ENCODE results near the gene AGBL4. TPM values are rescaled to one million over a fixed set of nuclear protein-coding genes. Genes with fewer than 3 reads are reported as not detected.

The AGBL4 gene
- total and polyA plus RNA-seq, 10 donors = 0.05 to 1.8 (median 0.32) TPM; not detected in 1

GRCh38 chr1:49036700-49037099 lies 987.1 kb downstream of the AGBL4 start:
- intact Hi-C loops (cut with DNase I; ENCODE audit: low total_unique reads) = no loop called here

DNA sequence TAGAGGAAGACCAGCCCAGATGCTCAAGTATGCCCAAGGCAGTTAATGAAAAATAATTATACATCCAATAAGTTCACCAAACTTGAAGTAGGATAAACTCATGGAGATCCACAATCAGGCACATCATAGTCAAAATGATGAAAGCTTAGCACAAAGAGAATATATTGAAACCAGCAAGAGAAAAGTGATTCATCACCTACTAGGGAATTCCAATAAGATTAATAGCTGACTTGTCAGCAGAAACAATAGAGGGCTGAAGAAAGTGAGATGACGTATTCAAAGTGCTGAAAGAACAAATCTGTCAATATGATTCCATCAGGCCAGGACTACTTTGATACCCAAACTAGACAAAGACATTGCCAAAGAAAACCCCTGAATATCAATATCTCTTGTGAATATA lies 995.4 kb downstream of the AGBL4 start:
- intact Hi-C loops (cut with DNase I; ENCODE audit: low total_unique reads) = no loop called here
- no peak overlapping the region for H3K27ac ChIP-seq

More at GRCh38 chr1:49036700-49037099, 987.1 kb downstream of the AGBL4 start:
- no peaks in the 10 kb centered on the region for H3K9me3 ChIP-seq
- H3K27ac ChIP-seq = no peak overlapping the region
- WGBS, 5 donors = 69 to 83% (median 81%) methylated on average over 4 of the region's 4 CpGs
- no peaks in the 10 kb centered on the region for H3K36me3 ChIP-seq
- H3K4me1 ChIP-seq = no peaks in the 10 kb centered on the region
- H3K27me3 ChIP-seq (replicated peaks in 1 of 7) = no peaks in the 10 kb centered on the region
- H3K4me3 ChIP-seq = no peak overlapping the region
- TF ChIP-seq CTCF (IDR thresholded peaks at IDR 0.05 in 8 of 11, conservative IDR thresholded peaks at IDR 0.05 in 3 of 11) (no peak), POLR2AphosphoS5 (IDR thresholded peaks at IDR 0.05) (no peak), POLR2A (IDR thresholded peaks at IDR 0.05) (no peak)
- no peak for DNase-seq

DNA sequence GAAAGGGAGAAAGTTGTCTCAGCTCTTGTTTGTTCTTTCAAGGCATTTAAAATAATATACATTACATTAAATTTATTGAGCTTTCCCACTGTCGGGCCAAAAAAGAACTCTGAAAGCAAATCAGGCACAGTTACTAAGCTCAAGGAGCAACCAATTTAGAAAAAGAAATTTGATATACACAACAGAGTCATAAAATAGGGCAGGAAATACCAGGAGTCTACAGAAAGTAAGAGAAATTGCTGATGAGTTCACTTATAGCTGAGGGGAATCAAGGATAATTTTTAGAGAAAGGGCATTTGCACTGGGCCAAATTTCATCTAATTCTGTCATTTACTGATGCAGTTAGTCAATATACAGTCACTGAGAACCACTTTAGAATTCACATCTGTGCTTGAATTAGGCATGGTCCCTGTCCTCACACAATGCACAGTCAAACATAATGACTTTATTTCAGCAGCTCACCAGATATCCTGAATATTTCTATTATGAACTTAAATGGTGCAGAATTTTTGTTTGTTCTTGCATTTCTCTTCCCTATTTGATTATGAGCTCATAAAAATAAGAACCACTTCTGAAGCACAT lies 997.4 kb downstream of the AGBL4 start:
- no peak for DNase-seq
- Histone ChIP-seq H3K27me3 (replicated peaks in 1 of 7) (peaks cover 0 to 7% (median 0%) of the 10 kb centered on the region in 7 donors), H3K27ac (no peak overlapping the region), H3K9me3 (peaks cover 0 to 32% (median 18%) of the 10 kb centered on the region in 8 donors), H3K36me3 (no peaks in the 10 kb centered on the region), H3K4me3 (no peak overlapping the region), H3K4me1 (no peaks in the 10 kb centered on the region)
- TF ChIP-seq POLR2A (IDR thresholded peaks at IDR 0.05) (no peak), CTCF (IDR thresholded peaks at IDR 0.05 in 8 of 11, conservative IDR thresholded peaks at IDR 0.05 in 3 of 11) (no peak), POLR2AphosphoS5 (IDR thresholded peaks at IDR 0.05) (no peak)
- intact Hi-C loops (cut with DNase I; ENCODE audit: low total_unique reads) = no loop called here
- 61 to 87% (median 72%) methylated on average over 1 of the region's 1 CpG for WGBS, 5 donors

More for the DNA sequence above, 995.4 kb downstream of the AGBL4 start:
- DNase-seq = no peak
- Histone ChIP-seq H3K4me1 (no peaks in the 10 kb centered on the region), H3K4me3 (no peak overlapping the region), H3K9me3 (peaks cover 0 to 30% (median 18%) of the 10 kb centered on the region in 8 donors), H3K36me3 (no peaks in the 10 kb centered on the region), H3K27me3 (replicated peaks in 1 of 7) (peaks cover 0 to 7% (median 0%) of the 10 kb centered on the region in 7 donors)
- WGBS, 5 donors = 85 to 97% (median 88%) methylated on average over 1 of the region's 1 CpG
- TF ChIP-seq POLR2AphosphoS5 (IDR thresholded peaks at IDR 0.05) (no peak), CTCF (IDR thresholded peaks at IDR 0.05 in 8 of 11, conservative IDR thresholded peaks at IDR 0.05 in 3 of 11) (no peak), POLR2A (IDR thresholded peaks at IDR 0.05) (no peak)

DNA sequence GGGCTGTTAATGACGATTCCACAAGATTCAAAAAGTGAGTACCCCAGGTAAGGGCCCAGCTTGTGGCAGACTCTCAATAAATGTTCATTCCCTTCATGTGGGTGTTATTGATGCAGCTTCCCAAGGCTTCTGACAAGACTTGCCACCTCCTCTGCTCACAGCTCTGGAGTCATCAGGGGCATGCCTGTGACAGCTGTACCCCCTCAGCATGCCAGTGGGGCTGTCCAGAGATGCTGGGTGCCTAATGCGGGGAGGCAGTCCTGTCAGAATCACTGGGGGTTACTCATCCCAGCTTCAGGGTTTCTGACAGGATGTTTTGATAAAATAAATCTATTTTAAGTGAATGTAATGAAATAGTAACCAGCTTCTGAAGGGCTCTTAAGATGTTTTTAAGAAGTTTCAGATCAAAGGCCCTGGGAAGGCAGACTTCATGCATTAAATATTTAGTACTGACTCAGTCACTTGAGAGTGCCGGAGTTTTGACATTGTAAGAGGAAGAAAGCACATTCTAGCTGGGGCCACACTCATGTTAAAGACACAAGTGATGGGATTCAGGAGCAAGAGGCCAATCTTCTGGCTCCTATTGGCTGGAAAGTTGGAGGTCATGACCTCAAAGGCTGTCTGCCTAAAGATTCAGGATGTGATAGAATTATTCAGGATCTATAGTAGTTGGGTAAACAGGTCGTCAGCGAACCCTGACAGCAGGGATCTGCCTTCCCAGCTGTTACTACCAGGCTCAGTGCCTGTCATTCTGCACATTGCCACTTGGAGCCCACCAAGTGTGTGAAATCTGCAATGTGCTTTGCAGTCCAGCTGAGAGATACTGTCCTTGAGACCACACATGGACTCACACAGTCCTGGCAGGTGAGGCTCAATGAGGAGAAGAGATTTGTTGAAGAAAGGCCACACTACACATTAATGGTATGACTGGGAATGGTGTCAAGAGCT lies 1007.5 kb downstream of the AGBL4 start:
- H3K9me3 ChIP-seq = peaks cover 0 to 1% (median 0%) of the 10 kb centered on the region in 8 donors
- 59 to 72% (median 68%) methylated on average over 5 of the region's 5 CpGs for WGBS, 5 donors
- H3K4me1 ChIP-seq = no peaks in the 10 kb centered on the region
- H3K4me3 ChIP-seq = no peak overlapping the region
- TF ChIP-seq POLR2AphosphoS5 (IDR thresholded peaks at IDR 0.05) (no peak), POLR2A (IDR thresholded peaks at IDR 0.05) (no peak), CTCF (IDR thresholded peaks at IDR 0.05 in 8 of 11, conservative IDR thresholded peaks at IDR 0.05 in 3 of 11) (no peak)
- no peaks in the 10 kb centered on the region for H3K27me3 ChIP-seq (replicated peaks in 1 of 7)
- no peak for DNase-seq
- intact Hi-C loops (cut with DNase I; ENCODE audit: low total_unique reads) = no loop called here
- no peaks in the 10 kb centered on the region for H3K36me3 ChIP-seq
- no peak overlapping the region for H3K27ac ChIP-seq
